ENCODE results near the gene DENND1A. TPM values are rescaled to one million over a fixed set of nuclear protein-coding genes. Genes with fewer than 3 reads are reported as not detected.

The DENND1A gene
- total RNA-seq, 4 donors from 2014 or later: 19.2 to 26.9 (median 24.0) TPM

GRCh38 chr9:123567013-123567412 is 362.9 kb downstream of the DENND1A start:
- 94% methylated on average over 3 of the region's 3 CpGs for WGBS
- Histone ChIP-seq H3K36me3 (no peaks in the 10 kb centered on the region), H3K4me1 (peaks cover 10 to 28% (median 18%) of the 10 kb centered on the region in 4 donors), H3K4me3 (no peak overlapping the region), H3K27ac (replicated peaks in 1 of 4) (no peak overlapping the region), H3K9me3 (no peaks in the 10 kb centered on the region), H3K27me3 (no peaks in the 10 kb centered on the region)
- no peak for TF ChIP-seq EP300 (IDR thresholded peaks at IDR 0.05)
- TF ChIP-seq CTCF (IDR thresholded peaks at IDR 0.05): no peak
- TF ChIP-seq POLR2AphosphoS5 (IDR thresholded peaks at IDR 0.05): no peak
- TF ChIP-seq POLR2A (IDR thresholded peaks at IDR 0.05; ENCODE audit: low read depth): no peak
- intact Hi-C loops (cut with DNase I): no loop called here
- no peak for DNase-seq (ENCODE audit: extremely low spot score)

GRCh38 chr9:123564652-123565051 is 365.3 kb downstream of the DENND1A start:
- intact Hi-C loops (cut with DNase I): no loop called here
- no peaks in the 10 kb centered on the region for H3K9me3 ChIP-seq
- H3K27me3 ChIP-seq: no peaks in the 10 kb centered on the region
- no peak for DNase-seq (ENCODE audit: extremely low spot score)
- H3K4me1 ChIP-seq: peaks cover 10 to 27% (median 16%) of the 10 kb centered on the region in 4 donors
- TF ChIP-seq CTCF (IDR thresholded peaks at IDR 0.05) (no peak), EP300 (IDR thresholded peaks at IDR 0.05) (no peak), POLR2AphosphoS5 (IDR thresholded peaks at IDR 0.05) (no peak), POLR2A (IDR thresholded peaks at IDR 0.05; ENCODE audit: low read depth) (no peak)
- H3K27ac ChIP-seq (replicated peaks in 1 of 4): no peak overlapping the region
- no peaks in the 10 kb centered on the region for H3K36me3 ChIP-seq
- 83% methylated on average over 1 of the region's 1 CpG for WGBS
- H3K4me3 ChIP-seq: no peak overlapping the region

GRCh38 chr9:123562844-123563346 is 367.0 kb downstream of the DENND1A start:
- H3K9me3 ChIP-seq: no peaks in the 10 kb centered on the region
- H3K36me3 ChIP-seq: peaks cover 0 to 5% (median 0%) of the 10 kb centered on the region in 4 donors
- 67% methylated on average over 6 of the region's 6 CpGs for WGBS
- peak in 1 of 2 donors; percentile 25 for TF ChIP-seq POLR2AphosphoS5 (IDR thresholded peaks at IDR 0.05)
- TF ChIP-seq EP300 (IDR thresholded peaks at IDR 0.05): no peak
- peak overlapping the region in 2 of 4 donors; percentile 11 to 37 for H3K27ac ChIP-seq (replicated peaks in 1 of 4)
- no peak overlapping the region for H3K4me3 ChIP-seq
- intact Hi-C loops (cut with DNase I): no loop called here
- H3K4me1 ChIP-seq: peaks cover 0 to 11% (median 0%) of the 10 kb centered on the region in 4 donors
- DNase-seq (ENCODE audit: extremely low spot score): no peak
- H3K27me3 ChIP-seq: no peaks in the 10 kb centered on the region

GRCh38 chr9:123561046-123561445 is 368.9 kb downstream of the DENND1A start:
- 91% methylated on average over 6 of the region's 6 CpGs for WGBS

More at GRCh38 chr9:123561046-123561445, 368.9 kb downstream of the DENND1A start:
- no peak for DNase-seq (ENCODE audit: extremely low spot score)
- Histone ChIP-seq H3K4me3 (no peak overlapping the region), H3K27me3 (no peaks in the 10 kb centered on the region), H3K4me1 (peaks cover 0 to 11% (median 0%) of the 10 kb centered on the region in 4 donors), H3K36me3 (peaks cover 0 to 21% (median 15%) of the 10 kb centered on the region in 4 donors), H3K27ac (replicated peaks in 1 of 4) (no peak overlapping the region), H3K9me3 (no peaks in the 10 kb centered on the region)
- TF ChIP-seq POLR2A (IDR thresholded peaks at IDR 0.05; ENCODE audit: low read depth) (no peak), POLR2AphosphoS5 (IDR thresholded peaks at IDR 0.05) (no peak), CTCF (IDR thresholded peaks at IDR 0.05) (no peak), EP300 (IDR thresholded peaks at IDR 0.05) (no peak)
- intact Hi-C loops (cut with DNase I): no loop called here
